WTC11 (cell line): Measurements from ENCODE around the gene SLIT3. TPM values are rescaled to one million over a fixed set of nuclear protein-coding genes. Genes with fewer than 3 reads are reported as not detected.

Experiments
- ATAC-seq: fragments of 200-7000 bp; cut with Tn5 transposase; 2 replicates; pipeline ENCODE4 v1.10.0; 2021; ENCODE audit warnings: mild to moderate bottlenecking, moderate library complexity
- CTCF ChIA-PET: fragments of 300-600 bp; sonication (Branson Sonifier 250); formaldehyde crosslinking; loops from one replicate; lab custom pipeline; 2021; ENCODE audit warnings: antibody characterized with exemption; lab: Charles Lee
- POLR2A ChIA-PET: fragments of 350-600 bp; sonication (Branson Sonifier 250); formaldehyde crosslinking; loops from one replicate; lab custom pipeline; 2021; ENCODE audit warnings: antibody characterized with exemption; lab: Charles Lee
- DNase-seq: peaks from one replicate; pipeline ENCODE4 v3.0.0; 2021; ENCODE audit warnings: low spot score
- H3K27ac Mint-ChIP-seq: 2 replicates; pipeline ENCODE4 v1.8.0; 2021; ENCODE audit warnings: mixed read lengths
- H3K27me3 Mint-ChIP-seq: 2 replicates; pipeline ENCODE4 v1.8.0; 2021; ENCODE audit warnings: low read depth, mild to moderate bottlenecking, moderate library complexity, mixed read lengths
- H3K36me3 Mint-ChIP-seq: 2 replicates; pipeline ENCODE4 v1.8.0; 2021; ENCODE audit warnings: mixed read lengths
- H3K4me1 Mint-ChIP-seq: 2 replicates; pipeline ENCODE4 v1.8.0; 2022; ENCODE audit warnings: mixed read lengths
- H3K4me3 Mint-ChIP-seq: 2 replicates; pipeline ENCODE4 v1.8.0; 2021; ENCODE audit warnings: mild to moderate bottlenecking, moderate library complexity, mixed read lengths
- H3K9me3 Mint-ChIP-seq: 2 replicates; pipeline ENCODE4 v1.8.0; 2021; ENCODE audit warnings: mixed read lengths
- CBFB ChIP-seq: sonication (generic); formaldehyde crosslinking; IDR thresholded peaks from 2 replicates; pipeline ENCODE4 v1.8.1; 2022; ENCODE audit warnings: mild to moderate bottlenecking, low read depth, missing genetic modification reagents
- ESRRA ChIP-seq: sonication (generic); formaldehyde crosslinking; IDR thresholded peaks from 2 replicates; pipeline ENCODE4 v1.8.1; 2022; ENCODE audit warnings: mild to moderate bottlenecking, missing genetic modification reagents, borderline replicate concordance
- FOXP1 ChIP-seq: sonication (generic); formaldehyde crosslinking; IDR thresholded peaks from 2 replicates; pipeline ENCODE4 v1.8.0; 2022; ENCODE audit warnings: missing genetic modification reagents, mild to moderate bottlenecking, moderate library complexity, borderline replicate concordance
- HMGA2 ChIP-seq: fragments of 250-450 bp; sonication (Bioruptor Pico); IDR thresholded peaks from 2 replicates; pipeline ENCODE4 v1.4.0; 2021; ENCODE audit warnings: mild to moderate bottlenecking, moderate library complexity
- MYBL2 ChIP-seq: sonication (generic); formaldehyde crosslinking; IDR thresholded peaks from 2 replicates; pipeline ENCODE4 v1.8.1; 2023; ENCODE audit warnings: mild to moderate bottlenecking, moderate library complexity, missing genetic modification reagents
- NFE2L1 ChIP-seq: sonication (generic); formaldehyde crosslinking; IDR thresholded peaks from 2 replicates; pipeline ENCODE4 v1.8.1; 2023; ENCODE audit warnings: missing genetic modification reagents
- NFYB ChIP-seq: sonication (generic); formaldehyde crosslinking; conservative IDR thresholded peaks from 2 replicates; pipeline ENCODE4 v1.8.0; 2022; ENCODE audit warnings: low read depth, missing genetic modification reagents
- NR2C2 ChIP-seq: sonication (generic); formaldehyde crosslinking; IDR thresholded peaks from 2 replicates; pipeline ENCODE4 v1.8.0; 2022; ENCODE audit warnings: mild to moderate bottlenecking, missing genetic modification reagents
- NR3C1 ChIP-seq: sonication (generic); formaldehyde crosslinking; conservative IDR thresholded peaks from 2 replicates; pipeline ENCODE4 v1.8.1; 2023; ENCODE audit warnings: low read depth, mild to moderate bottlenecking, missing genetic modification reagents
- OVOL2 ChIP-seq: fragments of 250-450 bp; sonication (Bioruptor Pico); IDR thresholded peaks from 2 replicates; pipeline ENCODE4 v1.9.0; 2021; ENCODE audit warnings: mild to moderate bottlenecking, borderline replicate concordance
- SMAD4 ChIP-seq: sonication (generic); formaldehyde crosslinking; IDR thresholded peaks from 2 replicates; pipeline ENCODE4 v1.8.0; 2022; ENCODE audit warnings: mild to moderate bottlenecking, missing genetic modification reagents
- TEAD1 ChIP-seq: sonication (generic); formaldehyde crosslinking; IDR thresholded peaks from 2 replicates; pipeline ENCODE4 v1.8.0; 2022; ENCODE audit warnings: mild to moderate bottlenecking, missing genetic modification reagents
- TP53 ChIP-seq: sonication (generic); formaldehyde crosslinking; IDR thresholded peaks from 2 replicates; pipeline ENCODE4 v1.8.1; 2023; ENCODE audit warnings: mild to moderate bottlenecking, missing genetic modification reagents
- ZNF219 ChIP-seq: sonication (generic); formaldehyde crosslinking; IDR thresholded peaks from 2 replicates; pipeline ENCODE4 v1.8.0; 2023; ENCODE audit warnings: missing genetic modification reagents, mild to moderate bottlenecking, borderline replicate concordance
- ZNF317 ChIP-seq: sonication (generic); formaldehyde crosslinking; IDR thresholded peaks from 2 replicates; pipeline ENCODE4 v1.8.1; 2023; ENCODE audit warnings: low read depth, mild to moderate bottlenecking, moderate library complexity, missing genetic modification reagents, borderline replicate concordance
- total RNA-seq: library from RNA; stranded (reverse); gene quantifications from 3 replicates; pipeline ENCODE4 v1.2.3, GENCODE V29; 2021
- TF ChIP-seq, protein P1 (sequence below): sonication (generic); formaldehyde crosslinking; IDR thresholded peaks from 2 replicates; pipeline ENCODE4 v1.8.0; 2022; ENCODE audit warnings: mild to moderate bottlenecking, missing genetic modification reagents
- TF ChIP-seq, protein P2 (sequence below): sonication (generic); formaldehyde crosslinking; IDR thresholded peaks from 2 replicates; pipeline ENCODE4 v1.8.0; 2022; ENCODE audit warnings: missing genetic modification reagents
- TF ChIP-seq, protein P3 (sequence below): sonication (generic); formaldehyde crosslinking; IDR thresholded peaks from 2 replicates; pipeline ENCODE4 v1.8.1; 2023; ENCODE audit warnings: mild to moderate bottlenecking, missing genetic modification reagents
- TF ChIP-seq, protein P4 (sequence below): sonication (generic); formaldehyde crosslinking; IDR thresholded peaks from 2 replicates; pipeline ENCODE4 v1.8.0; 2022; ENCODE audit warnings: mild to moderate bottlenecking, missing genetic modification reagents
- TF ChIP-seq, protein P5 (sequence below): fragments of 250-450 bp; sonication (Bioruptor Pico); IDR thresholded peaks from 2 replicates; pipeline ENCODE4 v1.9.0; 2021; ENCODE audit warnings: moderate library complexity, mild to moderate bottlenecking, inconsistent platforms, borderline replicate concordance
- TF ChIP-seq, protein P6 (sequence below): sonication (generic); formaldehyde crosslinking; conservative IDR thresholded peaks from 2 replicates; pipeline ENCODE4 v1.8.1; 2022; ENCODE audit warnings: mild to moderate bottlenecking, missing genetic modification reagents
- TF ChIP-seq, protein P7 (sequence below): fragments of 250-450 bp; sonication (Bioruptor Pico); IDR thresholded peaks from 2 replicates; pipeline ENCODE4 v1.9.0; 2021; ENCODE audit warnings: mild to moderate bottlenecking

The SLIT3 gene
- total RNA-seq, 1 experiment from 2014 or later, result 1.9 TPM

DNA sequence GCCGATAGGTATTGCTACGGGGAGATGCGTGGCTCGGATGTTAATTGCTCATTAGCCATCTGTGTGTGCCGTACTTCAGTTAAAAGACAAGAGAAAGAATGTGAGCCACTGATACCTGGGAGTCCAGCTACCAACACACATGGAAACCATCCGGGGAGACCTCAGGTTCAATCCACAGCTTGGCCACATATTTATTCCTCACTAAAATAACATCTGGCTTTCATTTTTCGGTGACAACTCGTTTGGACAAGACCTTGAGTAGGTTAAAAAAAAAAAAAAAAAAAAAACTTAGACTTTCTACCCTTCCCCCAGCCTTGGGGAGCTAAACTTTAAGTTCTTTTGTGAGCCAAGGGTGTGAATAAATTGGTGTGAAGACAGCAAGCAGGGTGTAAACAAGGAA is 84.1 kb downstream of the SLIT3 start:
- ChIA-PET CTCF (interaction anchor here (1.1 to 2.6 kb wide), 2 partner anchors 229 to 469 kb away, joined by 3 to 8 read pairs; no protein-coding TSS in a partner anchor), POLR2A (no interaction called here)
- TF ChIP-seq, protein P1, sequence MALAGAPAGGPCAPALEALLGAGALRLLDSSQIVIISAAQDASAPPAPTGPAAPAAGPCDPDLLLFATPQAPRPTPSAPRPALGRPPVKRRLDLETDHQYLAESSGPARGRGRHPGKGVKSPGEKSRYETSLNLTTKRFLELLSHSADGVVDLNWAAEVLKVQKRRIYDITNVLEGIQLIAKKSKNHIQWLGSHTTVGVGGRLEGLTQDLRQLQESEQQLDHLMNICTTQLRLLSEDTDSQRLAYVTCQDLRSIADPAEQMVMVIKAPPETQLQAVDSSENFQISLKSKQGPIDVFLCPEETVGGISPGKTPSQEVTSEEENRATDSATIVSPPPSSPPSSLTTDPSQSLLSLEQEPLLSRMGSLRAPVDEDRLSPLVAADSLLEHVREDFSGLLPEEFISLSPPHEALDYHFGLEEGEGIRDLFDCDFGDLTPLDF (CRISPR knock-in tag), result no peak
- TF ChIP-seq HMGA2 (CRISPR knock-in tag), result no peak
- TF ChIP-seq NR3C1, result no peak
- TF ChIP-seq, protein P2, sequence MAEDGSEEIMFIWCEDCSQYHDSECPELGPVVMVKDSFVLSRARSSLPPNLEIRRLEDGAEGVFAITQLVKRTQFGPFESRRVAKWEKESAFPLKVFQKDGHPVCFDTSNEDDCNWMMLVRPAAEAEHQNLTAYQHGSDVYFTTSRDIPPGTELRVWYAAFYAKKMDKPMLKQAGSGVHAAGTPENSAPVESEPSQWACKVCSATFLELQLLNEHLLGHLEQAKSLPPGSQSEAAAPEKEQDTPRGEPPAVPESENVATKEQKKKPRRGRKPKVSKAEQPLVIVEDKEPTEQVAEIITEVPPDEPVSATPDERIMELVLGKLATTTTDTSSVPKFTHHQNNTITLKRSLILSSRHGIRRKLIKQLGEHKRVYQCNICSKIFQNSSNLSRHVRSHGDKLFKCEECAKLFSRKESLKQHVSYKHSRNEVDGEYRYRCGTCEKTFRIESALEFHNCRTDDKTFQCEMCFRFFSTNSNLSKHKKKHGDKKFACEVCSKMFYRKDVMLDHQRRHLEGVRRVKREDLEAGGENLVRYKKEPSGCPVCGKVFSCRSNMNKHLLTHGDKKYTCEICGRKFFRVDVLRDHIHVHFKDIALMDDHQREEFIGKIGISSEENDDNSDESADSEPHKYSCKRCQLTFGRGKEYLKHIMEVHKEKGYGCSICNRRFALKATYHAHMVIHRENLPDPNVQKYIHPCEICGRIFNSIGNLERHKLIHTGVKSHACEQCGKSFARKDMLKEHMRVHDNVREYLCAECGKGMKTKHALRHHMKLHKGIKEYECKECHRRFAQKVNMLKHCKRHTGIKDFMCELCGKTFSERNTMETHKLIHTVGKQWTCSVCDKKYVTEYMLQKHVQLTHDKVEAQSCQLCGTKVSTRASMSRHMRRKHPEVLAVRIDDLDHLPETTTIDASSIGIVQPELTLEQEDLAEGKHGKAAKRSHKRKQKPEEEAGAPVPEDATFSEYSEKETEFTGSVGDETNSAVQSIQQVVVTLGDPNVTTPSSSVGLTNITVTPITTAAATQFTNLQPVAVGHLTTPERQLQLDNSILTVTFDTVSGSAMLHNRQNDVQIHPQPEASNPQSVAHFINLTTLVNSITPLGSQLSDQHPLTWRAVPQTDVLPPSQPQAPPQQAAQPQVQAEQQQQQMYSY (CRISPR knock-in tag), result no peak
- TF ChIP-seq, protein P3, sequence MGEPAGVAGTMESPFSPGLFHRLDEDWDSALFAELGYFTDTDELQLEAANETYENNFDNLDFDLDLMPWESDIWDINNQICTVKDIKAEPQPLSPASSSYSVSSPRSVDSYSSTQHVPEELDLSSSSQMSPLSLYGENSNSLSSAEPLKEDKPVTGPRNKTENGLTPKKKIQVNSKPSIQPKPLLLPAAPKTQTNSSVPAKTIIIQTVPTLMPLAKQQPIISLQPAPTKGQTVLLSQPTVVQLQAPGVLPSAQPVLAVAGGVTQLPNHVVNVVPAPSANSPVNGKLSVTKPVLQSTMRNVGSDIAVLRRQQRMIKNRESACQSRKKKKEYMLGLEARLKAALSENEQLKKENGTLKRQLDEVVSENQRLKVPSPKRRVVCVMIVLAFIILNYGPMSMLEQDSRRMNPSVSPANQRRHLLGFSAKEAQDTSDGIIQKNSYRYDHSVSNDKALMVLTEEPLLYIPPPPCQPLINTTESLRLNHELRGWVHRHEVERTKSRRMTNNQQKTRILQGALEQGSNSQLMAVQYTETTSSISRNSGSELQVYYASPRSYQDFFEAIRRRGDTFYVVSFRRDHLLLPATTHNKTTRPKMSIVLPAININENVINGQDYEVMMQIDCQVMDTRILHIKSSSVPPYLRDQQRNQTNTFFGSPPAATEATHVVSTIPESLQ (CRISPR knock-in tag), result no peak
- no peak for TF ChIP-seq NFYB (CRISPR knock-in tag)
- TF ChIP-seq CBFB (CRISPR knock-in tag), result no peak
- TF ChIP-seq, protein P4, sequence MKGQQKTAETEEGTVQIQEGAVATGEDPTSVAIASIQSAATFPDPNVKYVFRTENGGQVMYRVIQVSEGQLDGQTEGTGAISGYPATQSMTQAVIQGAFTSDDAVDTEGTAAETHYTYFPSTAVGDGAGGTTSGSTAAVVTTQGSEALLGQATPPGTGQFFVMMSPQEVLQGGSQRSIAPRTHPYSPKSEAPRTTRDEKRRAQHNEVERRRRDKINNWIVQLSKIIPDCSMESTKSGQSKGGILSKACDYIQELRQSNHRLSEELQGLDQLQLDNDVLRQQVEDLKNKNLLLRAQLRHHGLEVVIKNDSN (CRISPR knock-in tag), result no peak
- TF ChIP-seq, all 79 proteins: peak for 0
- no peak for ATAC-seq
- H3K27me3 Mint-ChIP-seq, result peaks cover 58% of the 10 kb centered on the region
- peaks cover 4% of the 10 kb centered on the region; the same call in 1 of the 2 replicates for H3K9me3 Mint-ChIP-seq
- H3K4me3 Mint-ChIP-seq, result no peak overlapping the region
- no peak for DNase-seq
- no peaks in the 10 kb centered on the region for H3K4me1 Mint-ChIP-seq
- H3K27ac Mint-ChIP-seq, result no peak overlapping the region
- H3K36me3 Mint-ChIP-seq, result no peaks in the 10 kb centered on the region

DNA sequence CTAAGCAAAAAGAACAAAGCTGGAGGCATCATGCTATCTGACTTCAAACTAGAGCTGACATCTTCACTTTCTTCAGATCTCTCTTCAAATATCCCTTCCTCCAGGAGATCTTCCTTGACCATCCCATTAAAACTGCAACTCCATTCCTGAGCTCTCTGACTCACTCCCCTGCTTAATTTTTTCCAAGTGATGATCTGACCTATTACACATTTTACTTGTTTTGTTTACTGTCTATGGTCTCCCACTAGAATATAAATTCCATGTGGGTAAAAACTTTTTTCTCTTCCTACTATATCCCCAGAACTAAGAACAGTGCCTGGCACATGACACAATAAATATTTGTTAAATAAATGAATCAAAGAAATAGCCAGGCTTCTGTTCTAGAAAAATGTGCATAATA is 87.5 kb downstream of the SLIT3 start:
- ATAC-seq, result no peak
- no peak overlapping the region for H3K27ac Mint-ChIP-seq
- peaks cover 33% of the 10 kb centered on the region for H3K27me3 Mint-ChIP-seq
- no peaks in the 10 kb centered on the region for H3K36me3 Mint-ChIP-seq
- POLR2A ChIA-PET, result no interaction called here
- no peak for DNase-seq
- H3K9me3 Mint-ChIP-seq, result peaks cover 23% of the 10 kb centered on the region
- CTCF ChIA-PET, result no interaction called here
- no peaks in the 10 kb centered on the region for H3K4me1 Mint-ChIP-seq
- no peak overlapping the region for H3K4me3 Mint-ChIP-seq
- TF ChIP-seq, protein P5, sequence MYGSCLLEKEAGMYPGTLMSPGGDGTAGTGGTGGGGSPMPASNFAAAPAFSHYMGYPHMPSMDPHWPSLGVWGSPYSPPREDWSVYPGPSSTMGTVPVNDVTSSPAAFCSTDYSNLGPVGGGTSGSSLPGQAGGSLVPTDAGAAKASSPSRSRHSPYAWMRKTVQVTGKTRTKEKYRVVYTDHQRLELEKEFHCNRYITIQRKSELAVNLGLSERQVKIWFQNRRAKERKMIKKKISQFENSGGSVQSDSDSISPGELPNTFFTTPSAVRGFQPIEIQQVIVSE (CRISPR knock-in tag), result no peak
- TF ChIP-seq OVOL2, result no peak
- TF ChIP-seq ESRRA (CRISPR knock-in tag), result no peak
- no peak for TF ChIP-seq SMAD4 (CRISPR knock-in tag)
- TF ChIP-seq, protein P6, sequence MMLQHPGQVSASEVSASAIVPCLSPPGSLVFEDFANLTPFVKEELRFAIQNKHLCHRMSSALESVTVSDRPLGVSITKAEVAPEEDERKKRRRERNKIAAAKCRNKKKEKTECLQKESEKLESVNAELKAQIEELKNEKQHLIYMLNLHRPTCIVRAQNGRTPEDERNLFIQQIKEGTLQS (CRISPR knock-in tag), result no peak
- TF ChIP-seq ZNF317 (CRISPR knock-in tag), result no peak
- no peak for TF ChIP-seq FOXP1
- TF ChIP-seq MYBL2 (CRISPR knock-in tag), result no peak
- no peak for TF ChIP-seq NFE2L1
- TF ChIP-seq, protein P1 (CRISPR knock-in tag), result no peak
- TF ChIP-seq TEAD1 (CRISPR knock-in tag), result no peak
- TF ChIP-seq NR2C2 (CRISPR knock-in tag), result no peak
- TF ChIP-seq, protein P7, sequence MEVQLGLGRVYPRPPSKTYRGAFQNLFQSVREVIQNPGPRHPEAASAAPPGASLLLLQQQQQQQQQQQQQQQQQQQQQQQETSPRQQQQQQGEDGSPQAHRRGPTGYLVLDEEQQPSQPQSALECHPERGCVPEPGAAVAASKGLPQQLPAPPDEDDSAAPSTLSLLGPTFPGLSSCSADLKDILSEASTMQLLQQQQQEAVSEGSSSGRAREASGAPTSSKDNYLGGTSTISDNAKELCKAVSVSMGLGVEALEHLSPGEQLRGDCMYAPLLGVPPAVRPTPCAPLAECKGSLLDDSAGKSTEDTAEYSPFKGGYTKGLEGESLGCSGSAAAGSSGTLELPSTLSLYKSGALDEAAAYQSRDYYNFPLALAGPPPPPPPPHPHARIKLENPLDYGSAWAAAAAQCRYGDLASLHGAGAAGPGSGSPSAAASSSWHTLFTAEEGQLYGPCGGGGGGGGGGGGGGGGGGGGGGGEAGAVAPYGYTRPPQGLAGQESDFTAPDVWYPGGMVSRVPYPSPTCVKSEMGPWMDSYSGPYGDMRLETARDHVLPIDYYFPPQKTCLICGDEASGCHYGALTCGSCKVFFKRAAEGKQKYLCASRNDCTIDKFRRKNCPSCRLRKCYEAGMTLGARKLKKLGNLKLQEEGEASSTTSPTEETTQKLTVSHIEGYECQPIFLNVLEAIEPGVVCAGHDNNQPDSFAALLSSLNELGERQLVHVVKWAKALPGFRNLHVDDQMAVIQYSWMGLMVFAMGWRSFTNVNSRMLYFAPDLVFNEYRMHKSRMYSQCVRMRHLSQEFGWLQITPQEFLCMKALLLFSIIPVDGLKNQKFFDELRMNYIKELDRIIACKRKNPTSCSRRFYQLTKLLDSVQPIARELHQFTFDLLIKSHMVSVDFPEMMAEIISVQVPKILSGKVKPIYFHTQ (CRISPR knock-in tag), result no peak
- TF ChIP-seq ZNF219 (CRISPR knock-in tag), result no peak
- no peak for TF ChIP-seq TP53
- no peak for TF ChIP-seq NFYB (CRISPR knock-in tag)
